Measurements from ENCODE around the gene CST9.

GRCh38 chr20:23626040-23626620 is 20.4 kb upstream of the CST9 start:
- TF ChIP-seq POLR2A (IDR thresholded peaks at IDR 0.05; ENCODE audit: low read depth, low read length) (no peak), TAF1 (IDR thresholded peaks at IDR 0.05; ENCODE audit: low read depth, low read length) (no peak), PAX5 (IDR thresholded peaks at IDR 0.05; ENCODE audit: insufficient read depth, low read length, severe bottlenecking) (no peak)
